22Rv1 (cell line): ENCODE results near the gene NACC1.

Experiments
- ZFX ChIP-seq: fragments of 450-650 bp; IDR thresholded peaks from 2 replicates; pipeline ENCODE4 v1.6.1; 2017; ENCODE audit warnings: antibody characterized with exemption, borderline replicate concordance
- TF ChIP-seq, protein P1 (sequence below): fragments of 450-650 bp; IDR thresholded peaks from 2 replicates; pipeline ENCODE4 v1.5.1; 2017; ENCODE audit warnings: mild to moderate bottlenecking

DNA sequence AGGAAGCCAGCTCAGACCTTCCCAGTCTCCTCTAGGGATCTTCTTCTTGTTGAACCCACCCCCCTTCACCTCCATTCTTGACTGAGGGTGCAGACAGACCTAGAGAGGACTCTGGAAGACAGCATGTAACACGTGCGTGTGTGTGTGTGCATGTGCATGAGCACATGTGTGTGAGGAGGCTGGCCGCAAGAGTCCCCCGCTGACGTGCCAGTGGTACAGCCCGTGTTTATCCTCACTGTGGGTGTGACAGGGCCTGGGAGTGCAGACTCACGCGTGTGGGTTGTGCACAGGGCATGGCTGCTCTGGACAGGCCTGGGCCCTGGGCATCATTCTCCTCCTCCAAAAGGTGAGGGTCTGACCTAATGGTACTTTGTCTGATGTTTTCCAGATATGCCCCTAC lies 41.7 kb upstream of the NACC1 start:
- TF ChIP-seq, protein P1, sequence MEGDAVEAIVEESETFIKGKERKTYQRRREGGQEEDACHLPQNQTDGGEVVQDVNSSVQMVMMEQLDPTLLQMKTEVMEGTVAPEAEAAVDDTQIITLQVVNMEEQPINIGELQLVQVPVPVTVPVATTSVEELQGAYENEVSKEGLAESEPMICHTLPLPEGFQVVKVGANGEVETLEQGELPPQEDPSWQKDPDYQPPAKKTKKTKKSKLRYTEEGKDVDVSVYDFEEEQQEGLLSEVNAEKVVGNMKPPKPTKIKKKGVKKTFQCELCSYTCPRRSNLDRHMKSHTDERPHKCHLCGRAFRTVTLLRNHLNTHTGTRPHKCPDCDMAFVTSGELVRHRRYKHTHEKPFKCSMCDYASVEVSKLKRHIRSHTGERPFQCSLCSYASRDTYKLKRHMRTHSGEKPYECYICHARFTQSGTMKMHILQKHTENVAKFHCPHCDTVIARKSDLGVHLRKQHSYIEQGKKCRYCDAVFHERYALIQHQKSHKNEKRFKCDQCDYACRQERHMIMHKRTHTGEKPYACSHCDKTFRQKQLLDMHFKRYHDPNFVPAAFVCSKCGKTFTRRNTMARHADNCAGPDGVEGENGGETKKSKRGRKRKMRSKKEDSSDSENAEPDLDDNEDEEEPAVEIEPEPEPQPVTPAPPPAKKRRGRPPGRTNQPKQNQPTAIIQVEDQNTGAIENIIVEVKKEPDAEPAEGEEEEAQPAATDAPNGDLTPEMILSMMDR, result no peak
- TF ChIP-seq ZFX, result no peak
